NCI-H2107 treated with DMSO at 0.1 percent for 48 hours (cell line): ENCODE results near the gene C3orf52.

Experiments used
- DNase-seq: peaks from one replicate; lab custom pipeline; 2025; ENCODE audit not compliant: unreplicated experiment; lab: John Stamatoyannopoulos, UW

The C3orf52 gene

DNA sequence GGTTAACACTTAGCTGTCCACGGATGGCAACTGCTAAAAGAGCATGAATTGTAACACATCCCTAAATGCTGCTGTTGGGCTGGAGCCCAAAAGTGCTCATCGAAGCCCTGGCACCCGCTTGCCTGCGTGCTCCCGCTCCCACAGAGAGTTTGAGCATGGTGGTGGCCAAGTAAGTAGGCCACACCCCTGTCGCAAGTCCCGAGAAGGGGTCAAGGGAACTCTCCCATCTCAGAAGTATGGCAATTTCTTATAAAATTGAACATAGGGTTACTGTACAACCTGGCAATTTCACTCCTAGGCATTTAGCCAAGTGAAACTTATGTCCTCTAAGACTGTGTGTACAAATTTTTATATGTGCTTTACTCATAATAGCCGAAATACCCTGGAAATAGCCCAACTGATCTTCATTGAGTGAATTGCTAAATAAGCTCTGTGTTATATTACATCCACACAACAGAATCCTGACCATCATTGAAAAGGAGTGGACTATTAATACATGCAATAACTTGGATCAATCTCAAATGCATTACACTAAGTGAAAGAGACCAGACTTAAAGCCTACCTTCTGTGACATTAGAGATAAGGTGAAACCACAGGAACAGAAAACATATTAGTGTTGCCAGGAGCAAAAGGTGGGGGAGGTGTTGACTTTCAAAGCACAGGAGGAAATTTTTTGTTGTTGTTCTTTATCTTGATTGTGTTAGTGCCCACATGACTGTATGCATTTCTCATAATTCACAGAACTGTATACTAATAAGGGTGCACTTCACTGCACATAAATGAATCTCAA, 48.3 kb downstream of the C3orf52 start:
- peak; percentile 66 for DNase-seq

- no peak for DNase-seq
Observed at GRCh38 chr3:112136046-112136445, 49.9 kb downstream of the C3orf52 start.

DNA sequence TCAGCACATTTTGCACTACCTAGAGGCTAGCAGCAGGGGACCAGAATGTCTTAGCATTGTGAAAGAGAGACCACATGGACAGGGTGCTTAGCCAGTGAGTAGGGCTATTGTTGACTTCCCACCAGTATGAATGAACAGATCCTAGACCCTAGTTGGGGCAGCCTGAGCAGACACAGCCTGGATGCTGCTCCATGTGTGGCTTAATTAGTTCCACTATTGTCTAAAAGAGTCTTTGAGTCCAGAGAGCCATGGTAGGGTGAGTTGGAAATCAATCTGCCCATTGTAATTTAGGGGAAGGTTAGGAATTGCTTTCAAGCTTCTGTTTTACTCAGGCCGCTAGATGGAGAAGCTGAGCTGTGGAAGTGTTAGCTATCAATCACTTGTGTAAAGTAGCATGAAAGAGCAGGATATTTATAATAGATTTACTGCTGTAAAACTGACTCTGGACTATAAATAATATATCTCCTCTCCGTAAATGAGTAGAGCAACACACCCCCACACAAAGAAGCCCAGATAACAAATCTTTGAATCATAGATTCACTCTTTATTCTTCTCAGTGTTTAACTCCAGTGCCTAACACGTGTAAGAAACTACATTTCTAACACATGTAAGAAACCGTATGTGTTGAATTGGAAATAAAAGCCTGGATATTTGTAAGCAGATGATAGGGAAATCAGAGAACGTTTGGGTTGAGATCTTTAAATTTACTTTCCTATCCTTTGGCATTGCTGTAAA, 50.9 kb downstream of the C3orf52 start:
- peak; percentile 81 for DNase-seq

DNA sequence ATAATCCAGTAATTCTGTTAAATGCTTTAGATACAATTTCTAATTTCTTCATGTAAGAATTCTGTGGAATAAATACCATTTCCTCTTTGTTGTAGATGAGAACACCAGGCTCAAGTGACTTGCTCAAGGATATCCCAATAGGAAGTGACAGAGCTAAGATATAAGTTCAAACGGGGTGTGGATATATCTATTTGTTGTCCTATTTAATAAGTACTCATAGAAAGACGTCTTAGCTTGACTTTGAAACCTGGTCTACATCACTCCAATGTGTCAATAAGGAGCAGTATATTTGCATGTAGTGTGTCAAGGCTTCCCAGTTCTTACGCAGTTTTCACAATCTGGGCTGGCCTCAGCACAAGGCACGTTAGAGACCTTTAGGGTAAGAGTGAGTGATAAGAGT, 51.6 kb downstream of the C3orf52 start:
- no peak for DNase-seq

- no peak for DNase-seq
Observed at GRCh38 chr3:112138219-112138969, 52.2 kb downstream of the C3orf52 start.

DNA sequence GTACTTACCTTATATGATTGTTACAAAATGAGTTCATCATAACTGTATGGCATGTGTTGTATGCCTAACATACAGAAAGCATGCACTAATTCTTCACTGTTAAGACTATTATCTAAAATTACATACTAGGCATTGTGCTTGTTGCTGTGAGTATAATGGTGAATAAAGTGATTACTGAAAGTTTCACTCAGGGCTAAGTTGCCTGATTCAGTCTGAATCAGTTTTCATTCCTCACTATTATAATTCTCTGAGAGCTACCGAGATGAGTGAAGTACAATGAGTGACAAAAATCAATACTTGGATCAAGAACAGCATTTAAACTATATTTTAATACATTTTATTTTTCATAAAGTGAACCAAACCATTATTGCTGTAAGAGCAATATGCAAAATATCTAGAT, 54.4 kb downstream of the C3orf52 start:
- DNase-seq: no peak

DNA sequence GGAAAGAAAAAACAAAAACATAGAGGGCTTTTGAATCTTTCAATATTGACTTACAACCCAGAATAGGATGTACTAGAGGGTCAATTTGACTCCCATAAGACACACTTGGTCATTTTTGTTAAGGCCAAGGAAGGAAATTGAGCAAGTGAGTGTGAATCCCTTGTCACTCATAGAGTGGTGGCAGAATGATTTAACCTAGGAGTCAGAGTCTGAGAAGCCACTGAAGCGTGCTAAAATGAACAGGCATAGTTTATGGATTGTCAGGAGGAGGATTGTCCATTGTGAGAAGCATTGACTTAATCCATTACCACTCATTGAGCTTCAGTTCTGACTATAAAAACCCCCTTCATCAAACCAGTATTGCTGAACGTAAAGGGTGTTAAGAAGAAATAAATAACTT, 55.1 kb downstream of the C3orf52 start:
- no peak for DNase-seq

- no peak for DNase-seq
Observed at GRCh38 chr3:112143251-112143650, 57.1 kb downstream of the C3orf52 start.

DNA sequence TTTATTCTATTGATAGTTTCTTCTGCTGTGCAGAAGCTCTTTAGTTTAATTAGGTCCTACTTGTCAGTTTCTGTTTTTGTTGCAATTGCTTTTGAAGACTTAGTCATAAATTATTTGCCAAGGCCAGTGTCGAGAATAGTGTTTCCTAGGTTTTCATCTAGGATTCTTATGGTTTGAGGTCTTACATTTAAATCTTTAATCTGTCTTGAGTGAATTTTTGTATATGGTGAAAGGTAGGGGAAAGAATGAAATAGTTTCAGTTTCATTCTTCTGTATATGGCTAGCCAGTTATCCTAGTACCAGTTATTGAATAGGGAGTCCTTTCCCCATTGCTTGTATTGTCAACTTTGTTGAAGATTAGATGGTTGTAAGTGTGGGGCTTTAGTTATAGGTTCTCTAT, 57.5 kb downstream of the C3orf52 start:
- DNase-seq: no peak

DNA sequence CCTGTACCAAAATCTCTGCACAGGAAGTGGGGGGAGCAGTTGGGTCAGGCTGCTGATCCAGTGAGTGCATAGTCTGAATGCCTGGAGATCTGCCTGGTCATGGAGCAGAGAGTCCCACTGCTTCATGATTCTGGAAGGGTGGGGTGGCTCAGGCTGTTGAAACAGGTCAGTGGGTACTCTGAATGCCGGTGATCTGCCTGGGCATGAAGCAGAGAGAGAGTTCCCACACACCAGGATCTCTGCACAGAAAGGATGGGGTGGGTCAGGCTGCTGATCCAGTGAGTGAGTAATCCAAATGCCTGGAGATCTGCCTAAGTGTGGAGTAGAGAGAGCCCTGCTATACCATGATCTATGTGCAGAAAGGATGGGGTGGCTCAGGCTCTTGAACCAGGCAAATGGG, 62.9 kb downstream of the C3orf52 start:
- no peak for DNase-seq

DNA sequence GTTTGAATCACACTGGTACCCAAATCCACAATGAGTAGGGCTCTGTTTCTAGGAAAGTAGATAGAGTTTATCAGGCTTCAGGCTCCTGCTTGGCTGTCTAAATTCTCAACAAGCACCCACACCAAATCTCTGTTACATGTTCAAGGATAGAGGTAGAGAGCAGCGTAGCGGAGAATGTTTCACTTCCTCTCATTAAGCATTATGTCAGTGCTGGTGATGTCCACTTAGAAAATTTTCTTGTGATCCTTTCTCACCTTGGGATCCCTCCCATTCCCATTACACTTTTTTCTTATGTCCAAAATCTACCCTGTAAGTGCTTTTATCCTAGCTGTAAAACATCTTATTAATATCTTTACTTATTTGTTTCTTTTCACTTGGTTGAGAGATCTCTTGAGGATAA, 81.6 kb downstream of the C3orf52 start:
- DNase-seq: no peak
